Keratinocyte (primary cell): ENCODE data around the gene RFTN1. TPM values are rescaled to one million over a fixed set of nuclear protein-coding genes. Genes with fewer than 3 reads are reported as not detected.

ENCODE experiments used
- DNase-seq: peaks from one replicate; pipeline ENCODE4 v3.0.0-alpha.2; 2011; ENCODE audit warnings: low read depth, missing footprints, low spot score
- FAIRE-seq: peaks from 2 replicates; lab custom pipeline; 2011; peaks lifted over from hg19 to GRCh38; lab: Jason Lieb, UNC
- H2AFZ ChIP-seq: 2 replicates; pipeline ENCODE4 v1.6.0; 2012; ENCODE audit warnings: low read length, control low read depth, inconsistent platforms; ENCODE audit not compliant: control insufficient read depth
- H3K27ac ChIP-seq: 2 replicates; pipeline ENCODE4 v1.5.1; 2011; ENCODE audit warnings: low read length; ENCODE audit not compliant: control insufficient read depth, insufficient read depth
- H3K27me3 ChIP-seq: 3 replicates; pipeline ENCODE4 v1.6.0; 2011; ENCODE audit warnings: low read length; ENCODE audit not compliant: control insufficient read depth, insufficient read depth; ENCODE audit errors: extremely low read depth
- H3K36me3 ChIP-seq, 2 experiments: 2 replicates in 1 of 2; 3 replicates in 1 of 2; pipeline ENCODE4 v1.5.1; 2011; ENCODE audit warnings: low read length in 2 of 2, mild to moderate bottlenecking in 1 of 2; ENCODE audit not compliant: control insufficient read depth in 2 of 2, insufficient read depth in 2 of 2; ENCODE audit errors: extremely low read depth in 1 of 2
- H3K4me1 ChIP-seq: 3 replicates; pipeline ENCODE4 v1.5.1; 2011; ENCODE audit warnings: low read length; ENCODE audit not compliant: control insufficient read depth, insufficient read depth; ENCODE audit errors: extremely low read depth
- H3K4me2 ChIP-seq: 3 replicates; pipeline ENCODE4 v1.6.0; 2011; ENCODE audit warnings: low read depth, low read length; ENCODE audit not compliant: control insufficient read depth, insufficient read depth; ENCODE audit errors: extremely low read depth
- H3K4me3 ChIP-seq, 3 experiments: fragments of 200-600 bp in 1 of 3; sonication (generic) in 1 of 3; 2 replicates in 2 of 3; 3 replicates in 1 of 3; pipeline ENCODE4 v1.5.1; 2011 to 2016; ENCODE audit warnings: low read length in 3 of 3, mild to moderate bottlenecking in 3 of 3, control low read depth in 2 of 3, inconsistent platforms in 1 of 3, low read depth in 1 of 3, mixed read lengths in 1 of 3, mixed run types in 1 of 3, moderate library complexity in 1 of 3; ENCODE audit not compliant: control insufficient read depth in 2 of 3, insufficient read depth in 2 of 3; ENCODE audit errors: extremely low read depth in 1 of 3
- H3K79me2 ChIP-seq: 2 replicates; pipeline ENCODE4 v1.6.0; 2012; ENCODE audit warnings: low read length; ENCODE audit not compliant: control insufficient read depth, insufficient read depth
- H3K9ac ChIP-seq: 3 replicates; pipeline ENCODE4 v1.6.0; 2011; ENCODE audit warnings: low read length; ENCODE audit not compliant: control insufficient read depth, insufficient read depth; ENCODE audit errors: extremely low read depth
- H3K9me1 ChIP-seq: 3 replicates; pipeline ENCODE4 v1.6.0; 2011; ENCODE audit warnings: low read length; ENCODE audit not compliant: control insufficient read depth, insufficient read depth; ENCODE audit errors: extremely low read depth
- H3K9me3 ChIP-seq: 2 replicates; pipeline ENCODE4 v1.5.1; 2012; ENCODE audit warnings: low read depth, low read length; ENCODE audit not compliant: control insufficient read depth
- H4K20me1 ChIP-seq: 3 replicates; pipeline ENCODE4 v1.6.0; 2011; ENCODE audit warnings: low read length; ENCODE audit not compliant: control insufficient read depth, insufficient read depth; ENCODE audit errors: extremely low read depth
- CTCF ChIP-seq, 3 experiments: IDR thresholded peaks in 1 of 3; conservative IDR thresholded peaks in 1 of 3; optimal IDR thresholded peaks in 1 of 3; 2 replicates in 2 of 3; 3 replicates in 1 of 3; pipeline versions ENCODE3 to v1.5.1; 2011; ENCODE audit warnings: low read length in 3 of 3, mild to moderate bottlenecking in 3 of 3, moderate library complexity in 2 of 3, control low read depth in 1 of 3, inconsistent platforms in 1 of 3; ENCODE audit not compliant: insufficient read depth in 2 of 3; ENCODE audit errors: extremely low read depth in 1 of 3
- EZH2 ChIP-seq: IDR thresholded peaks from one replicate; pipeline ENCODE4 v1.6.1; 2012; ENCODE audit warnings: inconsistent platforms, mild to moderate bottlenecking, low read length, moderate library complexity
- dilution Hi-C: fragments of 300-500 bp; cut with MboI; formaldehyde crosslinking; loops from one replicate; pipeline ENCODE4 v1.7.0; 2020; ENCODE audit warnings: low sequenced_read_pairs; ENCODE audit not compliant: extremely low pct_ligation_motif_present
- polyA plus RNA-seq, 5 experiments: library from polyadenylated mRNA; depleted of rRNA in 3 of 5; stranded (reverse) in 3 of 5; stranded (forward) in 1 of 5; unstranded in 1 of 5; fragments of >200 nt; gene quantifications; 1 replicate in 1 of 5; 2 replicates in 3 of 5; 3 replicates in 1 of 5; pipeline versions ENCODE4 v1.2.1 to v1.2.3, GENCODE V29; 2011 to 2012; ENCODE audit warnings: missing spikeins in 2 of 5, low read depth in 1 of 5, low replicate concordance in 1 of 5

RFTN1 gene
- polyA plus RNA-seq, 1 donor (not counting 4 experiments of a cell fraction or from before 2014, with no cell fraction given) = 18.0 TPM

GRCh38 chr3:16442730-16443129, 70.8 kb downstream of the RFTN1 start:
- FAIRE-seq (no peak), DNase-seq (no peak)
- H3K79me2 ChIP-seq = no peaks in the 10 kb centered on the region
- H3K27me3 ChIP-seq = no peaks in the 10 kb centered on the region
- H3K9ac ChIP-seq = no peak overlapping the region
- no peak for TF ChIP-seq CTCF (optimal IDR thresholded peaks at IDR 0.05 in 1 of 3, IDR thresholded peaks at IDR 0.05 in 1 of 3, conservative IDR thresholded peaks at IDR 0.05 in 1 of 3; ENCODE audit: extremely low read depth in 1 of 3, insufficient read depth in 2 of 3, low read length in 3 of 3)
- TF ChIP-seq EZH2 = no peak
- H3K4me1 ChIP-seq = no peaks in the 10 kb centered on the region
- H3K4me3 ChIP-seq = no peak overlapping the region
- dilution Hi-C loops = no loop called here
- H3K4me2 ChIP-seq = no peak overlapping the region
- H3K9me1 ChIP-seq = no peaks in the 10 kb centered on the region
- no peaks in the 10 kb centered on the region for H4K20me1 ChIP-seq
- no peaks in the 10 kb centered on the region for H3K9me3 ChIP-seq
- H3K27ac ChIP-seq = no peak overlapping the region
- H2AFZ ChIP-seq = no peak overlapping the region
- H3K36me3 ChIP-seq = no peaks in the 10 kb centered on the region

- FAIRE-seq (no peak), DNase-seq (no peak)
- H3K9me1 ChIP-seq = no peaks in the 10 kb centered on the region
- no peaks in the 10 kb centered on the region for H3K36me3 ChIP-seq
- H3K27ac ChIP-seq = no peak overlapping the region
- H4K20me1 ChIP-seq = no peaks in the 10 kb centered on the region
- H3K4me2 ChIP-seq = no peak overlapping the region
- H3K4me1 ChIP-seq = no peaks in the 10 kb centered on the region
- TF ChIP-seq CTCF (optimal IDR thresholded peaks at IDR 0.05 in 1 of 3, IDR thresholded peaks at IDR 0.05 in 1 of 3, conservative IDR thresholded peaks at IDR 0.05 in 1 of 3; ENCODE audit: extremely low read depth in 1 of 3, insufficient read depth in 2 of 3, low read length in 3 of 3) = no peak
- no peak for TF ChIP-seq EZH2
- dilution Hi-C loops = no loop called here
- no peaks in the 10 kb centered on the region for H3K79me2 ChIP-seq
- H3K27me3 ChIP-seq = no peaks in the 10 kb centered on the region
- H3K9ac ChIP-seq = no peak overlapping the region
- no peak overlapping the region for H3K4me3 ChIP-seq
- no peak overlapping the region for H2AFZ ChIP-seq
- no peaks in the 10 kb centered on the region for H3K9me3 ChIP-seq
These were observed 72.1 kb downstream of the RFTN1 start for GRCh38 chr3:16441371-16441875.
